HCT116 (cell line): ENCODE measurements around the gene PCDHB16.
A peak's percentile ranks its signal among the peaks of the same experiment; 100 is the strongest.

ENCODE experiments used
- CBX3 ChIP-seq: IDR thresholded peaks from 2 replicates; pipeline ENCODE4 v1.6.1; 2012; ENCODE audit warnings: low read depth
- CEBPB ChIP-seq: IDR thresholded peaks from 2 replicates; pipeline ENCODE4 v1.6.1; 2012; ENCODE audit warnings: low read depth
- CTCF ChIP-seq, 3 experiments: fragments of 200-600 bp in 1 of 3; sonication (generic) in 1 of 3; IDR thresholded peaks in 2 of 3; conservative IDR thresholded peaks in 1 of 3; 2 replicates each; pipeline ENCODE4 v1.5.1; 2012 to 2017; ENCODE audit warnings: low read depth in 2 of 3, low read length in 2 of 3, antibody characterized with exemption in 1 of 3, borderline replicate concordance in 1 of 3, control low read depth in 1 of 3, mild to moderate bottlenecking in 1 of 3, mixed read lengths in 1 of 3, mixed run types in 1 of 3, moderate library complexity in 1 of 3; ENCODE audit not compliant: insufficient read depth in 1 of 3
- EZH2 ChIP-seq: fragments of 200-600 bp; sonication (generic); IDR thresholded peaks from 2 replicates; pipeline ENCODE4 v1.6.1; 2017; ENCODE audit warnings: antibody characterized with exemption, mixed run types
- EZH2phosphoT487 ChIP-seq: fragments of 200-600 bp; IDR thresholded peaks from 2 replicates; pipeline ENCODE4 v1.6.1; 2018; ENCODE audit warnings: antibody characterized with exemption, borderline replicate concordance
- FOSL1 ChIP-seq: IDR thresholded peaks from 2 replicates; pipeline ENCODE4 v1.6.1; 2012; ENCODE audit warnings: low read depth
- JUND ChIP-seq: IDR thresholded peaks from 2 replicates; pipeline ENCODE4 v1.6.1; 2012
- MAX ChIP-seq: IDR thresholded peaks from 2 replicates; pipeline ENCODE4 v1.6.1; 2012
- POLR2AphosphoS5 ChIP-seq: IDR thresholded peaks from 2 replicates; pipeline ENCODE4 v1.6.1; 2011; ENCODE audit warnings: mild to moderate bottlenecking, low read depth, low read length, moderate library complexity
- RAD21 ChIP-seq: IDR thresholded peaks from 2 replicates; pipeline ENCODE4 v1.6.1; 2012; ENCODE audit warnings: low read depth, mild to moderate bottlenecking
- SIN3A ChIP-seq: IDR thresholded peaks from 2 replicates; pipeline ENCODE4 v1.6.1; 2012; ENCODE audit warnings: low read depth
- SP1 ChIP-seq: IDR thresholded peaks from 2 replicates; pipeline ENCODE4 v1.6.1; 2012; ENCODE audit warnings: low read depth
- YY1 ChIP-seq: IDR thresholded peaks from 2 replicates; pipeline ENCODE4 v1.6.1; 2011; ENCODE audit warnings: low read length, low read depth, moderate library complexity, mild to moderate bottlenecking; ENCODE audit not compliant: insufficient replicate concordance; ENCODE audit errors: extremely low read depth
- ZNF274 ChIP-seq: fragments of 200-500 bp; sonication (Bioruptor generic); IDR thresholded peaks from 2 replicates; pipeline ENCODE4 v1.6.1; 2014; ENCODE audit warnings: mild to moderate bottlenecking, low read depth, low read length, inconsistent platforms

GRCh38 chr5:141199359-141200235 lies 17.4 kb downstream of the PCDHB16 start, which contains the start of gene PCDHB11:
- TF ChIP-seq CTCF (IDR thresholded peaks at IDR 0.05 in 2 of 3, conservative IDR thresholded peaks at IDR 0.05 in 1 of 3; ENCODE audit: borderline replicate concordance in 1 of 3, insufficient read depth in 1 of 3, low read depth in 2 of 3, low read length in 2 of 3) = peak; percentile 24 to 34 (median 29); a peak in 3 of 6 replicates
- TF ChIP-seq EZH2phosphoT487 = no peak
- no peak for TF ChIP-seq JUND
- no peak for TF ChIP-seq FOSL1
- no peak for TF ChIP-seq YY1
- peak; percentile 58 for TF ChIP-seq RAD21
- TF ChIP-seq EZH2 = no peak
- no peak for TF ChIP-seq POLR2AphosphoS5
- TF ChIP-seq CEBPB = no peak
- no peak for TF ChIP-seq ZNF274
- no peak for TF ChIP-seq CBX3
- no peak for TF ChIP-seq SIN3A
- no peak for TF ChIP-seq MAX
- TF ChIP-seq SP1 = no peak
